Lower leg skin (tissue), 3 donors: ENCODE data around the gene ADCY6.

Source experiments
- POLR2A ChIP-seq, 2 donors: fragments of 450-650 bp; IDR thresholded peaks; one replicate each; pipeline ENCODE4 v1.6.1; 2016 to 2017; ENCODE audit warnings: antibody characterized with exemption in 2 of 2, mild to moderate bottlenecking in 1 of 2, moderate library complexity in 1 of 2
- TF ChIP-seq, protein P1 (sequence below), 3 donors: fragments of 450-650 bp; IDR thresholded peaks; one replicate each; pipeline ENCODE4 v1.5.1; 2016; ENCODE audit warnings: antibody characterized with exemption in 3 of 3, mild to moderate bottlenecking in 3 of 3, moderate library complexity in 2 of 3

DNA sequence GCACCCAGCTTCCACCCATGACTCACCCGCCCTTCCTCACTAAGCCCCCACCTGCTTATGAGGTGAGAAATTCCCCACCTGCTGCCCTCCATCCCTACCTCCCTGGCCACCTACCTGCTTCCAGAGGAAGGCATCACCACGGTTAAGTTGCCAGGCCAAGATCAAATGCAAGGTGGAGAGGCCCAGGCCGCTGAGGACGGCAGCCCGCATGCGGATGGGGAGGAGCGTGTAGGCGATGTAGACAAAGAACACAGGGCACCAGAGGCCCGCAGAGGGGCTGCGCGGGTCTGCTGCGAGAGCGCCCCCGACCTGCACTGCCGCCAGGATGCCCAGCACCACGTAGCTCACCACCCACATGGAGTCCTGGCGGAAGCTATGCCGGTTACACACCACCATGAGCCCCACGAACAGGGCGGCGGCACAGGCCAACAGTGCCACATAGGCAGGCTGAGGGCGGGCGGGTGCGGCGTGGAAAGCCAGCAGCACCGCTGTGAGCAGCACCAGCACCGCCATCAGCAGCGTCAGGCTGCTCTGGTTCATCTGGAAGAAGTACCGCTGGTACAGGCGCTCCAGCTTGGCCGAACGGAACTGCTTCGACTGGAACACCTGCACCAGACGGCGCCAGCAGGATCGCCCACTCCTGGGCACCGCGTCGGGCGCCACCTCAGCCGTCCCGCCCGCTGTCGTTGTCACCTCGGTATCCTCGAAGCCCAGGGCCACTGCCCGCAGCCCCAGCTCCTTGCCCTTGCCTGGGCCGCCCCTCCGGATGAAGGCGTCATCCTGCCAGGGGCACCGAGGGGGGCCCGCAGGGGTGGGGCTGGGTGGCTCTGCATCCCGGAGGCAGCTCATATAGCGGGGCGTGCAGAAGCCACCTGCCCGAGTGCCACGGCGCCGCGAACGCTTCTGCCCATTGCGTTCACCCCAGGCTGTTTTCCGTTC lies 6.2 kb downstream of the ADCY6 start:
- TF ChIP-seq, protein P1, sequence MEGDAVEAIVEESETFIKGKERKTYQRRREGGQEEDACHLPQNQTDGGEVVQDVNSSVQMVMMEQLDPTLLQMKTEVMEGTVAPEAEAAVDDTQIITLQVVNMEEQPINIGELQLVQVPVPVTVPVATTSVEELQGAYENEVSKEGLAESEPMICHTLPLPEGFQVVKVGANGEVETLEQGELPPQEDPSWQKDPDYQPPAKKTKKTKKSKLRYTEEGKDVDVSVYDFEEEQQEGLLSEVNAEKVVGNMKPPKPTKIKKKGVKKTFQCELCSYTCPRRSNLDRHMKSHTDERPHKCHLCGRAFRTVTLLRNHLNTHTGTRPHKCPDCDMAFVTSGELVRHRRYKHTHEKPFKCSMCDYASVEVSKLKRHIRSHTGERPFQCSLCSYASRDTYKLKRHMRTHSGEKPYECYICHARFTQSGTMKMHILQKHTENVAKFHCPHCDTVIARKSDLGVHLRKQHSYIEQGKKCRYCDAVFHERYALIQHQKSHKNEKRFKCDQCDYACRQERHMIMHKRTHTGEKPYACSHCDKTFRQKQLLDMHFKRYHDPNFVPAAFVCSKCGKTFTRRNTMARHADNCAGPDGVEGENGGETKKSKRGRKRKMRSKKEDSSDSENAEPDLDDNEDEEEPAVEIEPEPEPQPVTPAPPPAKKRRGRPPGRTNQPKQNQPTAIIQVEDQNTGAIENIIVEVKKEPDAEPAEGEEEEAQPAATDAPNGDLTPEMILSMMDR (IDR thresholded peaks at IDR 0.05), result no peak
- no peak for TF ChIP-seq POLR2A (IDR thresholded peaks at IDR 0.05)
